Activated gamma-delta T cell (primary cell): ENCODE data around the gene CAPN5.

Source experiments
- DNase-seq: peaks from one replicate; lab custom pipeline; 2025; lab: John Stamatoyannopoulos, UW

CAPN5 gene

DNA sequence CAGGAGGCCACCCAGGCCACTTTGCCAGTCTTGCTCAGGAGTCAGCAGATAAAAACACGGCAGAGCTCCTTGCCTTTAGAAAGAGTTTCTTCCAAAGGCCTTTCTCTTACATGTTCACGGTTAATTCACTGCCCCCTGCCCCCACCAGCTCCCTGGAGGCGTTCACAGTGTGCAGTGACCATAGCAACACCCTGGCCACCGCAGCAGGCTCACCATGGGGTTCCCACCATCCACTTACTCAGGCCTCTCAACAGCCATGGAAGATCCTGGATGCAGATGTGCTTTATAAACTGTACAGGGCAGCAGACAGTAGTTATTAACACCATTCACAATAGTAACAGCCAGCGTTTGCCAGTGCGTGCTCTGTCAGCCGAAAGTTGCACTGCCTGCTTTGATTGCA is 50.7 kb downstream of the CAPN5 start:
- no peak for DNase-seq

DNA sequence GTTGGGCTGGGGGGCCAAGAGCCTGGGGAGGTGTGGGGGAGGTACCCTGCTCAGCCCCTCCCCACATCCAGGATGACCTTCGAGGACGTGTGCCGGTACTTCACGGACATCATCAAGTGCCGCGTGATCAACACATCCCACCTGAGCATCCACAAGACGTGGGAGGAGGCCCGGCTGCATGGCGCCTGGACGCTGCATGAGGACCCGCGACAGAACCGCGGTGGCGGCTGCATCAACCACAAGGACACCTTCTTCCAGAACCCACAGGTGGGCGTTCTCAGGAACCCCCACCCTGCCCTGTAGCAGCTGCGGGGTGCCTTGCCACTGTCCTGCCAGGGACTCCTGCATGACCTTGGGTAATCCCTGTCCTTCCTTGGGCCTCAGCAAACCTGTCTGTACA is 51.3 kb downstream of the CAPN5 start:
- DNase-seq = no peak

DNA sequence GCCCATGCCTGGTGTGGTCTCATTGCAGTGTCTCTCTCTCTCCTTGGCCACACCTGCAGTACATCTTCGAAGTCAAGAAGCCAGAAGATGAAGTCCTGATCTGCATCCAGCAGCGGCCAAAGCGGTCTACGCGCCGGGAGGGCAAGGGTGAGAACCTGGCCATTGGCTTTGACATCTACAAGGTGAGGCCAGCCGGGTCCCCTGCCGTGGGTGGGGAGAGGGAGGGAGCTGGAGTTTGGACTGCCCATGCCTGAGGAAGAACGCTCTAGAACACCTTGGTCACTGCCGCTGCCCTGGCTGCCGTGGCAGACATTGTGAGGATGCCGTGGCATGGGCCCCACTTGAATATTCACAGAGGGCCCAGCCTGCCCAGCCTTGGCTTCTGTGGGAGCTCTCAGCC is 52.2 kb downstream of the CAPN5 start:
- no peak for DNase-seq

DNA sequence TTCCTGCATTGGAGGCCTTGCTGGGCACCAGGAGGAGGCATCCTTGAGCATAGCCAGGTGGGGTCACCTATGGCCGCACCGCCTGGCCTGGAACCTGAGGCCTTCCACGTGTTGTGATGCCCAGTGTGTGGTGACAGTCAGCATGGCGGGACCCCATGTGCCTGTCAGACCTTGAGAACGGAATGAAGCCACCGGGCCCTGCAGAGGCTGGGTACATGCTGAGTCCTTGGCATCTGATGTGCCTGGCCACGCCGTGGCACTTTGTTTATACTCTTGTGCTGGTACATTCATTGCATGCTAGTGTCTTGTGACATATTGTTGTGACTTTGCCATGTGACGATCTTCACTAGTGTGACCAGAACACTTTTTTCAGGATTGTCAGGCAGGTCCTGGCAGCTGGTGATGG is 52.8 kb downstream of the CAPN5 start:
- no peak for DNase-seq

GRCh38 chr11:77120571-77120970 is 53.8 kb downstream of the CAPN5 start:
- no peak for DNase-seq

- no peak for DNase-seq
Observed at GRCh38 chr11:77121096-77121640, 54.4 kb downstream of the CAPN5 start.

- DNase-seq = no peak
Observed at GRCh38 chr11:77121876-77122575, 55.3 kb downstream of the CAPN5 start.

GRCh38 chr11:77122576-77123212 is 55.9 kb downstream of the CAPN5 start:
- DNase-seq = no peak

DNA sequence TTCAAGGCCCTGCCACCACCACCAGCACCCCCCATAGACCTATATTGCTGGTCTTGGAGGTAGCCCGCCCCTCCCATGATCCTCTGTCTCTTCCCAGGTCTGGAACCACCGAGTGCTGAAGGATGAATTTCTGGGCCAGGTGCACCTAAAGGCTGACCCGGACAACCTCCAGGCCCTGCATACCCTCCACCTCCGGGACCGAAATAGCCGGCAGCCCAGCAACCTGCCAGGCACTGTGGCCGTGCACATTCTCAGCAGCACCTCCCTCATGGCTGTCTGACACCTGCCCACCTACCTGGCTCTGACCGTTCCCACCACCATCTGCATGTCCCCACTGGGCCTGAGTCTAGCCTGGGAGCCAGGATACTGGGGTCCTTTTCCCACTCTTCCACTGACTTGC is 56.8 kb downstream of the CAPN5 start:
- DNase-seq = no peak

DNA sequence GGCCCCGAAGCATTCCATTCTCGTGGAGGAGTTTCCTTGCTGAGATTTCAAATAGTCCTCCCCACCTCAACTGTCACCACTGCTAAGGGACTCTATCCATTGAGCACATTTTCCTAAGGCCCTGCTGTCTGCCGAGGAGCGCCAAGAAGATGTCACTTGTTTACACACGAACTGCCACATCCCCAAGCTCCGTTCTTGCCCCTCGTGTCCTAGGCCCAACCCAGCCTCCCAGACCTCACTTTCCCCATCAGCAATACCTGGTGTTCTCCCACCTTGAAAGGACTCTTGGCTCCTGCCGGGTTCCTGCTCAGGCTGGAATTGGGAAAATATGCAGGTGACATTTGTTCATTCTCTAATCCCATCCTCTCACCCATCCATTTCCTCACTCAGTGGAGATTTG is 57.3 kb downstream of the CAPN5 start:
- no peak for DNase-seq

DNA sequence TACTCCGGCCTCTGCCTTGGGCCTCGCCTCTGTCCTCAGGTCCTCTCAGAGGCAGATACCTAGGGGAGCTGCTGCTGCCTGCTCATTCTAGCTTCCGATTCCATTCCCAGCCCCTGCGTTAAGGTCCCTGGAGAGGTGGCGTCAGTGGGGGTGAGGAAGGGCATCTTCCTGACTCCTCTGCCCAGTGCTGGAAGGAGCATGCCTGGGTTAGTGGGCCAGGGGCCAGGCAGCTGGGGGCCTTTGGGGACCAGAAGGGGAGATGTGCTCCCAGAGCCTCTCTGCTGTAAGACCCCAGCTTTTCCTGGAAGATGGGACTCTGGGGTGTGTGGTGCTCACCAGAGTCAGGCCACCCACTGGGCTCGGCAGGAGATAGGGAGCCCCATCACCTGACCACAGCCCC is 57.7 kb downstream of the CAPN5 start:
- no peak for DNase-seq

GRCh38 chr11:77125191-77125590 is 58.4 kb downstream of the CAPN5 start:
- no peak for DNase-seq

DNA sequence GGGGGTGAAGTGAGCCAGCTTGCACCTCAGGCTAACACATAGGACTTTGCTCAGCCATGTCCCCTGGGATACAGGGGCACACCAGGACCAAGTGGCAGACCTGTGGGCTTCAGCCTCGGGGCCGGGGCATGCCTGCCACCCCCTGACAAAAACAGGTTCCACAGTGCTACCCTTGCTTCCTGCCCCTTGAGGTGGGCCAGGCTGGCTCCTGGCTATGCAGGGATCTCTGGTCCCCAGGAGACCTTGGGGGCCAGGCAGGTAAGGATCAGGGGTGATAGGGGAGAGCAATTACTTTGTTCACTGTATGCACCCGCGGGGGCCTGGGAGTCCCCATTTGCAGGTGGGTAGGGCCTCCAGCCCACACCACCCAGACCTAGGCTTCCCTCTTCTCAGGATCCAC is 58.9 kb downstream of the CAPN5 start:
- no peak for DNase-seq

- no peak for DNase-seq
Observed at GRCh38 chr11:77126156-77126775, 59.5 kb downstream of the CAPN5 start.

- DNase-seq = no peak
Observed at GRCh38 chr11:77126861-77127234, 60.1 kb downstream of the CAPN5 start.

DNA sequence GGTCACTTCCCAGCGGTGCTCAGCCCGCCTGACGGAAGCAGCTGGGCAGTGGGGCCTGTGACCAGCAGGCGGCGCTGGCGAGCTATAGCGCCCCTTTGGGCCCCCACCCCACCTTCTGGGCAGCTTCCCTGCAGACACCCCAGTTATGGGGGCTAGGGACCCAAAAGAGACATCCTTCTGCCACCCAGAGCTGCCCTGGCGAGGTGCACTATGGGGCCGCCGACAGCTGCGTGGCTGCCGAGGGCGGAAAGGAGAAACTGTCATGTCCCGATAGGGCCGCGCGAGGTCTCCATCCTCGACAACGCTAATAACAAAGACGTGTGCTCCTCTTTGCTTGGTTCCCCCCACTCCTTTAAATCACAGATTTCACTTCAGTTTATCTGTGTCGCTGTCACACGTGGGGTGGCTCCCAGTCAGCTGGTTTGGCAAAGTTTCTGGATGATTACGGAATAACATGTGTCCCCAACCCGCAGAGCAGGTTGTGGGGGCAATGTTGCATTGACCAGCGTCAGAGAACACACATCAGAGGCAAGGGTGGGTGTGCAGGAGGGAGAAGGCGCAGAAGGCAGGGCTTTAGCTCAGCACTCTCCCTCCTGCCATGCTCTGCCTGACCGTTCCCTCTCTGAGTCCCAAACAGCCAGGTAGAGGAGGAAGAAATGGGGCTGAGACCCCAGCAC is 60.6 kb downstream of the CAPN5 start:
- DNase-seq = peak; percentile 23

DNA sequence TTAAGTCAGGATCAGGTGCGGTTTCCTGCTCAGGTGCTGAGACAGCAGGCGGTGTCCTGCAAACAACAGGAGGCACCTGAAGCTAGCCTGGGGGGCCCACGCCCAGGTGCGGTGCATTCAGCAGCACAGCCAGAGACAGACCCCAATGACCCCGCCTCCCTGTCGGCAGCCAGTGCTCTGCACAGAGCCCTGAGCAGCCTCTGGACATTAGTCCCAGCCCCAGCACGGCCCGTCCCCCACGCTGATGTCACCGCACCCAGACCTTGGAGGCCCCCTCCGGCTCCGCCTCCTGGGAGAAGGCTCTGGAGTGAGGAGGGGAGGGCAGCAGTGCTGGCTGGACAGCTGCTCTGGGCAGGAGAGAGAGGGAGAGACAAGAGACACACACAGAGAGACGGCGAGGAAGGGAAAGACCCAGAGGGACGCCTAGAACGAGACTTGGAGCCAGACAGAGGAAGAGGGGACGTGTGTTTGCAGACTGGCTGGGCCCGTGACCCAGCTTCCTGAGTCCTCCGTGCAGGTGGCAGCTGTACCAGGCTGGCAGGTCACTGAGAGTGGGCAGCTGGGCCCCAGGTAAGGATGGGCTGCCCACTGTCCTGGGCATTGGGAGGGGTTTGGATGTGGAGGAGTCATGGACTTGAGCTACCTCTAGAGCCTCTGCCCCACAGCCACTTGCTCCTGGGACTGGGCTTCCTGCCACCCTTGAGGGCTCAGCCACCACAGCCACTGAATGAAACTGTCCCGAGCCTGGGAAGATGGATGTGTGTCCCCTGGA is 61.3 kb downstream of the CAPN5 start, which contains the start of gene MYO7A:
Gene MYO7A (plus strand): TSS at position 327 of the 772 bp plus-strand sequence. CDS start 2,389 bp downstream, outside the sequence.
- no peak for DNase-seq

DNA sequence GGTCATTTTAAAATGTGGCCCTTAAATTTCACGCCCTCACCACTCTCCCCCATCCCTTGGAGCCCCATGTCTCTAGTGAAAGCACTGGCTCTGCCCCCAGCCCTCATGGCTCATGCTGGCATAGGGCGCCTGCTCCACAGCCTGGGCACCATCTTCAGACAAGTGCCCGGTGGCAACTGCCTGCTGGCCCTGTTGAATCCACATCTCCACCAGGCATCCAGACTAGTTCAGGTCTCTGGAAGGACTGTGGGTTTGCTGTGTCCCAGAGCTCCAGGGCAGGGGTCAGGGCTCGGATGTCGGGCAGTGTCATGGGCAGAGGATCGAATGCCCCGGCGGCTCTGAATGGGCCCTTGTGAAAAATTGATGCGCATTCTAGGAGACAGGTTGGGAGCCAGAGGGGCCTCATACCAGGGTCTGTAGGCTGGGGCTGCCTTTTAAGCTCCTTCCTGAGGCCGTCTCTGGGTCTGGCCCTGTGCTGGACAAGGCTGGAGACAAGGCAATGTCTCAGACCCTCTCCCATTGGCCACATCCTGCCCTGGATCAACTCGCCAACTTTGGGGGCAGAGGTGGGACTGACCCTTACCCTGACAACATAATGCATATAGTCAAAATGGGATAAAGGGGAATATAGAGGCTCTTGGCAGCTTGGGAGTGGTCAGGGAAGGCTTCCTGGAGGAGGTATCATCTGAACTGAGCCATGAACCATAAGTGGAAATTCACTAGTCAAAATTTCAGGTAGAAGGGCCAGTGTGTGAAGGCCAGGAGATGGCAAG is 62.5 kb downstream of the CAPN5 start:
- DNase-seq = no peak

- no peak for DNase-seq
Observed at GRCh38 chr11:77129842-77130756, 63.3 kb downstream of the CAPN5 start.
